HuH-7 (cell line): Measurements from ENCODE around the gene MARVELD1.
"Not testable (repeated sequence)": the region's sequence is repeated elsewhere in the genome, so short reads cannot be mapped to it uniquely, and the experiment has no call there.

Source experiments
- DNase-seq: peaks from one replicate; pipeline ENCODE4 v3.0.0; 2011; ENCODE audit warnings: low spot score

Gene MARVELD1

GRCh38 chr10:97713339-97713825, at the start of gene MARVELD1:
MARVELD1 (plus strand) TSS chr10:97713730; CDS start chr10:97713877, 147 bp downstream.
- peak; percentile 60 for DNase-seq

- no peak for DNase-seq
Observed at GRCh38 chr10:97664282-97664850, 49.2 kb upstream of the MARVELD1 start.

GRCh38 chr10:97666992-97667391, 46.5 kb upstream of the MARVELD1 start:
- DNase-seq, result no peak

- DNase-seq, result no peak
Observed at GRCh38 chr10:97667463-97667862, 46.1 kb upstream of the MARVELD1 start.

- DNase-seq, result no peak
Observed at GRCh38 chr10:97669571-97669970, 44.0 kb upstream of the MARVELD1 start.

- DNase-seq, result no peak
Observed at GRCh38 chr10:97673736-97674525, 39.6 kb upstream of the MARVELD1 start.

GRCh38 chr10:97675222-97675621, 38.3 kb upstream of the MARVELD1 start:
- DNase-seq, result no peak

- DNase-seq, result peak; percentile 81
Observed at GRCh38 chr10:97676770-97677581, 36.6 kb upstream of the MARVELD1 start.

- DNase-seq, result no peak
Observed at GRCh38 chr10:97679594-97679993, 33.9 kb upstream of the MARVELD1 start.

GRCh38 chr10:97682042-97682441, 31.5 kb upstream of the MARVELD1 start:
- no peak for DNase-seq

GRCh38 chr10:97683556-97684367, 29.8 kb upstream of the MARVELD1 start:
- peak; percentile 53 for DNase-seq

GRCh38 chr10:97684368-97684713, 29.2 kb upstream of the MARVELD1 start:
- not testable (repeated sequence) for DNase-seq

- no peak for DNase-seq
Observed at GRCh38 chr10:97684866-97685394, 28.6 kb upstream of the MARVELD1 start.

- peak; percentile 67 for DNase-seq
Observed at GRCh38 chr10:97685395-97685958, 28.1 kb upstream of the MARVELD1 start.

GRCh38 chr10:97686301-97686961, 27.1 kb upstream of the MARVELD1 start:
- no peak for DNase-seq

- DNase-seq, result peak; percentile 92
Observed at GRCh38 chr10:97686962-97687784, 26.4 kb upstream of the MARVELD1 start, which contains the start of gene AVPI1. AVPI1 (minus strand) TSS chr10:97687241; CDS start chr10:97679905, 7,336 bp downstream.

GRCh38 chr10:97687785-97688781, 25.4 kb upstream of the MARVELD1 start:
- DNase-seq, result no peak

GRCh38 chr10:97689559-97690020, 23.9 kb upstream of the MARVELD1 start:
- DNase-seq, result no peak
